ENCODE results near the gene DYNC1I1.
A peak's percentile ranks its signal among the peaks of the same experiment; 100 is the strongest.

Gene DYNC1I1

GRCh38 chr7:96028729-96029128 is 256.4 kb downstream of the DYNC1I1 start:
- no peak for TF ChIP-seq CTCF (IDR thresholded peaks at IDR 0.05; ENCODE audit: low read length, missing control alignments)
- no peak overlapping the region for H3K4me3 ChIP-seq (replicated peaks; ENCODE audit: low read depth, low read length)
- no peak for DNase-seq (ENCODE audit: low read depth)

GRCh38 chr7:96033009-96033598 is 260.8 kb downstream of the DYNC1I1 start:
- no peak for TF ChIP-seq CTCF (IDR thresholded peaks at IDR 0.05; ENCODE audit: low read length, missing control alignments)
- DNase-seq (ENCODE audit: low read depth) = no peak
- H3K4me3 ChIP-seq (replicated peaks; ENCODE audit: low read depth, low read length) = no peak overlapping the region

GRCh38 chr7:96034940-96035727 is 262.8 kb downstream of the DYNC1I1 start:
- H3K4me3 ChIP-seq (replicated peaks; ENCODE audit: low read depth, low read length) = no peak overlapping the region
- peak; percentile 4 for DNase-seq (ENCODE audit: low read depth)
- TF ChIP-seq CTCF (IDR thresholded peaks at IDR 0.05; ENCODE audit: low read length, missing control alignments) = no peak

GRCh38 chr7:96040250-96040772 is 268.0 kb downstream of the DYNC1I1 start:
- TF ChIP-seq CTCF (IDR thresholded peaks at IDR 0.05; ENCODE audit: low read length, missing control alignments) = no peak
- no peak for DNase-seq (ENCODE audit: low read depth)
- no peak overlapping the region for H3K4me3 ChIP-seq (replicated peaks; ENCODE audit: low read depth, low read length)

GRCh38 chr7:96041171-96041570 is 268.8 kb downstream of the DYNC1I1 start:
- no peak overlapping the region for H3K4me3 ChIP-seq (replicated peaks; ENCODE audit: low read depth, low read length)
- no peak for DNase-seq (ENCODE audit: low read depth)
- TF ChIP-seq CTCF (IDR thresholded peaks at IDR 0.05; ENCODE audit: low read length, missing control alignments) = no peak

GRCh38 chr7:96045181-96045580 is 272.8 kb downstream of the DYNC1I1 start:
- no peak for TF ChIP-seq CTCF (IDR thresholded peaks at IDR 0.05; ENCODE audit: low read length, missing control alignments)
- no peak for DNase-seq (ENCODE audit: low read depth)
- H3K4me3 ChIP-seq (replicated peaks; ENCODE audit: low read depth, low read length) = no peak overlapping the region
